Measurements from ENCODE around the gene ZNF740. TPM values are rescaled to one million over a fixed set of nuclear protein-coding genes. Genes with fewer than 3 reads are reported as not detected.

ZNF740 gene
- total and polyA plus RNA-seq, 2 of the 8 experiments (the other 6 are each of a cell fraction or from before 2014, with no cell fraction given) = 8.2 to 40.0 TPM

DNA sequence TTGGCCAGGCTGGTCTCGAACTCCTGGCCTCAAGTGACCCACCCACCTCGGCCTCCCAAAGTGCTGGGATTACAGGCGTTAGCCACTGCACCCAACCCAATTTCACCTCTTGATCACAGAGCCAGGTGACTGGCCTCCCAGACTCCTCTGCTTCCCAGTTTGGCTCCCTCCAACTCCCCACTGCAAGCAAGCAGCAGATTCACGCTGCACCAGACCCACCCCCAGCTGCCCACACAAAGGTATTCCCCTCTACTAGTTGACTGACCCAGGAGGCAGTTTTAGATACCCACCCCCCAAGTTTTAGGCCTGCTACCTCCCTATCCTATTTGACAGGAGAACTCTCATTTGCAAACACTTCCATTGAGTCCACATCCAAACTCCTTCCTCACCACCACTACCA, 46.3 kb downstream of the ZNF740 start (continued):
- TF ChIP-seq SP4 (IDR thresholded peaks at IDR 0.05; ENCODE audit: low read length) (no peak), EP300 (IDR thresholded peaks at IDR 0.05; ENCODE audit: borderline replicate concordance in 1 of 2, low read depth in 2 of 2, low read length in 2 of 2) (no peak), TAF1 (IDR thresholded peaks at IDR 0.05; ENCODE audit: low read depth, low read length) (no peak), SAP30 (IDR thresholded peaks at IDR 0.05; ENCODE audit: insufficient read depth, insufficient replicate concordance, low read length) (no peak), HDAC2 (IDR thresholded peaks at IDR 0.05; ENCODE audit: borderline replicate concordance in 1 of 2, low read depth in 2 of 2, low read length in 2 of 2) (no peak)
- TF ChIP-seq, protein P1, sequence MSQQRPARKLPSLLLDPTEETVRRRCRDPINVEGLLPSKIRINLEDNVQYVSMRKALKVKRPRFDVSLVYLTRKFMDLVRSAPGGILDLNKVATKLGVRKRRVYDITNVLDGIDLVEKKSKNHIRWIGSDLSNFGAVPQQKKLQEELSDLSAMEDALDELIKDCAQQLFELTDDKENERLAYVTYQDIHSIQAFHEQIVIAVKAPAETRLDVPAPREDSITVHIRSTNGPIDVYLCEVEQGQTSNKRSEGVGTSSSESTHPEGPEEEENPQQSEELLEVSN (IDR thresholded peaks at IDR 0.05) = no peak
